Ectodermal cell (in vitro differentiated cells): ENCODE results near the gene SORBS2.

Experiments used
- H3K27ac ChIP-seq: 2 replicates; pipeline ENCODE4 v1.7.0; 2013; ENCODE audit warnings: mild to moderate bottlenecking, low read depth, low read length; ENCODE audit not compliant: insufficient read depth, poor library complexity, severe bottlenecking
- H3K27me3 ChIP-seq: 2 replicates; pipeline ENCODE4 v1.7.0; 2013; ENCODE audit warnings: mild to moderate bottlenecking, low read length; ENCODE audit not compliant: insufficient read depth, control insufficient read depth, poor library complexity, severe bottlenecking
- H3K36me3 ChIP-seq: one replicate; pipeline ENCODE4 v1.7.0; 2013; ENCODE audit warnings: low read length; ENCODE audit not compliant: control insufficient read depth, insufficient read depth
- H3K4me1 ChIP-seq: one replicate; pipeline ENCODE4 v1.7.0; 2013; ENCODE audit warnings: low read length; ENCODE audit not compliant: control insufficient read depth, insufficient read depth
- H3K4me3 ChIP-seq: 2 replicates; pipeline ENCODE4 v1.7.0; 2013; ENCODE audit warnings: low read depth, low read length, control low read depth; ENCODE audit not compliant: insufficient read depth
- H3K9me3 ChIP-seq: 2 replicates; pipeline ENCODE4 v1.7.0; 2013; ENCODE audit warnings: mild to moderate bottlenecking, low read length, moderate library complexity; ENCODE audit not compliant: control insufficient read depth
- WGBS, 2 experiments: methylation state at CpG; one replicate each; pipeline ENCODE4 v1.1.7; 2013; ENCODE audit warnings: missing lambda C conversion rate in 2 of 2; 5-methylcytosine and 5-hydroxymethylcytosine counted together

Gene SORBS2

GRCh38 chr4:185587030-185587426 lies 225.0 kb downstream of the SORBS2 start:
- Histone ChIP-seq H3K4me1 (peaks cover 8% of the 10 kb centered on the region), H3K9me3 (no peaks in the 10 kb centered on the region), H3K27ac (no peak overlapping the region), H3K27me3 (peaks cover 17% of the 10 kb centered on the region), H3K4me3 (no peak overlapping the region), H3K36me3 (no peaks in the 10 kb centered on the region)
- WGBS, 2 experiments, result 14 to 18% methylated on average over 5 to 6 of the region's 6 CpGs

GRCh38 chr4:185585211-185585610 lies 226.8 kb downstream of the SORBS2 start:
- H3K27me3 ChIP-seq, result peaks cover 17% of the 10 kb centered on the region
- H3K4me3 ChIP-seq, result no peak overlapping the region
- no peaks in the 10 kb centered on the region for H3K9me3 ChIP-seq
- H3K4me1 ChIP-seq, result peaks cover 8% of the 10 kb centered on the region
- no peak overlapping the region for H3K27ac ChIP-seq
- WGBS, 2 experiments, result 67 to 81% methylated on average over 1 of the region's 1 CpG
- no peaks in the 10 kb centered on the region for H3K36me3 ChIP-seq

GRCh38 chr4:185583813-185584212 lies 228.2 kb downstream of the SORBS2 start:
- WGBS, 2 experiments, result 79 to 100% methylated on average over 1 of the region's 1 CpG
- no peak overlapping the region for H3K27ac ChIP-seq
- no peaks in the 10 kb centered on the region for H3K9me3 ChIP-seq
- H3K27me3 ChIP-seq, result peaks cover 17% of the 10 kb centered on the region
- H3K4me3 ChIP-seq, result no peak overlapping the region
- no peaks in the 10 kb centered on the region for H3K36me3 ChIP-seq
- peaks cover 8% of the 10 kb centered on the region for H3K4me1 ChIP-seq

- Histone ChIP-seq H3K9me3 (no peaks in the 10 kb centered on the region), H3K36me3 (no peaks in the 10 kb centered on the region), H3K4me3 (no peak overlapping the region), H3K4me1 (peaks cover 8% of the 10 kb centered on the region), H3K27ac (no peak overlapping the region), H3K27me3 (peaks cover 12% of the 10 kb centered on the region)
- WGBS, 2 experiments, result 73 to 81% methylated on average over 7 of the region's 7 CpGs
Measured at GRCh38 chr4:185582651-185583400, 229.2 kb downstream of the SORBS2 start.

- 86 to 90% methylated on average over 12 of the region's 12 CpGs for WGBS, 2 experiments
- Histone ChIP-seq H3K27me3 (no peaks in the 10 kb centered on the region), H3K4me1 (no peaks in the 10 kb centered on the region), H3K36me3 (no peaks in the 10 kb centered on the region), H3K4me3 (no peak overlapping the region), H3K27ac (no peak overlapping the region), H3K9me3 (no peaks in the 10 kb centered on the region)
Measured at GRCh38 chr4:185580699-185581098, 231.3 kb downstream of the SORBS2 start.

- Histone ChIP-seq H3K4me1 (no peaks in the 10 kb centered on the region), H3K36me3 (no peaks in the 10 kb centered on the region), H3K9me3 (no peaks in the 10 kb centered on the region), H3K27ac (no peak overlapping the region), H3K4me3 (no peak overlapping the region), H3K27me3 (no peaks in the 10 kb centered on the region)
- 90 to 94% methylated on average over 3 of the region's 3 CpGs for WGBS, 2 experiments
Measured at GRCh38 chr4:185578284-185578683, 233.7 kb downstream of the SORBS2 start.

GRCh38 chr4:185576962-185577950 lies 234.7 kb downstream of the SORBS2 start:
- H3K27me3 ChIP-seq, result no peaks in the 10 kb centered on the region
- no peak overlapping the region for H3K4me3 ChIP-seq
- WGBS, 2 experiments, result 92 to 93% methylated on average over 8 of the region's 8 CpGs
- H3K9me3 ChIP-seq, result no peaks in the 10 kb centered on the region
- H3K36me3 ChIP-seq, result no peaks in the 10 kb centered on the region
- H3K4me1 ChIP-seq, result no peaks in the 10 kb centered on the region
- H3K27ac ChIP-seq, result no peak overlapping the region

GRCh38 chr4:185576314-185576961 lies 235.6 kb downstream of the SORBS2 start:
- no peaks in the 10 kb centered on the region for H3K9me3 ChIP-seq
- no peak overlapping the region for H3K4me3 ChIP-seq
- no peaks in the 10 kb centered on the region for H3K27me3 ChIP-seq
- 94 to 96% methylated on average over 8 of the region's 9 CpGs for WGBS, 2 experiments
- H3K4me1 ChIP-seq, result no peaks in the 10 kb centered on the region
- no peaks in the 10 kb centered on the region for H3K36me3 ChIP-seq
- no peak overlapping the region for H3K27ac ChIP-seq

- Histone ChIP-seq H3K27ac (no peak overlapping the region), H3K27me3 (no peaks in the 10 kb centered on the region), H3K4me1 (no peaks in the 10 kb centered on the region), H3K9me3 (no peaks in the 10 kb centered on the region), H3K4me3 (no peak overlapping the region), H3K36me3 (no peaks in the 10 kb centered on the region)
- 56 to 57% methylated on average over 10 of the region's 10 CpGs for WGBS, 2 experiments
Measured at GRCh38 chr4:185573651-185574199, 238.3 kb downstream of the SORBS2 start.
